Stimulated activated naive CD8-positive, alpha-beta T cell treated with anti-CD3 and anti-CD28 coated beads, Interleukin-15, Interleukin-2, amounts not matched to agents 100 ng/mL and 50 ng/mL, for 24 hours (primary cell): ENCODE results near the gene C1QTNF12.

Source experiments
- H3K27ac Mint-ChIP-seq: one replicate; pipeline ENCODE4 v1.8.0; 2021; ENCODE audit warnings: mild to moderate bottlenecking, mixed read lengths
- H3K27me3 Mint-ChIP-seq: one replicate; pipeline ENCODE4 v1.8.0; 2021; ENCODE audit warnings: mixed read lengths
- H3K36me3 Mint-ChIP-seq: one replicate; pipeline ENCODE4 v1.8.0; 2021; ENCODE audit warnings: low read depth, mixed read lengths
- H3K4me1 Mint-ChIP-seq: one replicate; pipeline ENCODE4 v1.8.0; 2021; ENCODE audit warnings: low read depth, mixed read lengths
- H3K4me3 Mint-ChIP-seq: one replicate; pipeline ENCODE4 v1.8.0; 2021; ENCODE audit warnings: mild to moderate bottlenecking, mixed read lengths
- H3K9me3 Mint-ChIP-seq: one replicate; pipeline ENCODE4 v1.8.0; 2021; ENCODE audit warnings: mixed read lengths

C1QTNF12 gene

DNA sequence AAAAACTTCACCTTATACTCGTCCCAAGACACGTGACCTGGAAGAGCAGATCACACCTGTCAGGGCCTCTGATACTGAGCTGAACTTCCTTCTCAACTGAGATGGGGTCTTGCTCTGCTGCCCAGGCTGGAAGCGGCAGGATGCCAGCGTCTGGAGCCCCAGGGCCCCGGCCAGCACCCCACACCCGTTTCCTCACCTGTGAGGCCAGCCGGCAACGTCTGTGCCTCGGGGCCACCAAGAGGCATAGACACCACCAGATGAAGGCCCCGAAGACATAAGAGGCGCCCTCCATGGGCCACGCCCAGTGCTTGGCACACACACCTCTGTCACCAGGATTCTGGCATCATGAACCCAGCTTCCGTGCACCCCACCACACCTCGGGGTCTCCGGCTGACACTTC is 23.2 kb downstream of the C1QTNF12 start:
- H3K4me3 Mint-ChIP-seq, result no peak overlapping the region
- no peaks in the 10 kb centered on the region for H3K9me3 Mint-ChIP-seq
- no peaks in the 10 kb centered on the region for H3K27me3 Mint-ChIP-seq
- peaks cover 11% of the 10 kb centered on the region for H3K4me1 Mint-ChIP-seq
- no peak overlapping the region for H3K27ac Mint-ChIP-seq
- peaks cover 47% of the 10 kb centered on the region for H3K36me3 Mint-ChIP-seq

DNA sequence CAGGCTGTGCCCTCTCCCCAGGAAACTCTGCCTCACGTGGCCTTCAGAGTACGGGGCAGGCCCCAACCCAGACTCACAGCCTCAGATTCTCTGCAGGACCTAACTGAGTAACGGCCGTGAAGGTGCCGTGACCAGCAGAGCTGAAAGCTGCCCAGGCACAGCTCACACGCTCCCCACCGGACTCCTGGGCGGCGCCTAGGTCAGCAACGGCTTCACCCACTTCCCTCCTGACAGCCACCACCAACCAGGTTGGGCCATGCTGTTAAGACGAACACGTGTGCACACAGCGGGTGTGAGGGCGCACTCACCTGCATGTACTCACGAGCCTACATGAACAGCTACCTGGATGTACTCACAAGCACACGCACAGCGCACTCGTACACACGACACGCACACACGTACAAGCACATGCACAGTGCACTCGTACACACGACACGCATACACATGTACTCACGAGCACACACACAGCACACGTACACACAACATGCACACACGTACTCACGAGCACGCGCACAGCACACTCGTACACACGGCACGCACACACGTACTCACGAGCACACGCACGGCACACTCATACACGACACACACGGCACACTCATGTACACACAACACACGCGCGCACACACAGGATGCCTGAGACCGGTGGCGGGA is 23.8 kb downstream of the C1QTNF12 start:
- no peaks in the 10 kb centered on the region for H3K9me3 Mint-ChIP-seq
- H3K27ac Mint-ChIP-seq, result no peak overlapping the region
- H3K4me1 Mint-ChIP-seq, result peaks cover 17% of the 10 kb centered on the region
- H3K36me3 Mint-ChIP-seq, result peaks cover 54% of the 10 kb centered on the region
- H3K27me3 Mint-ChIP-seq, result no peaks in the 10 kb centered on the region
- no peak overlapping the region for H3K4me3 Mint-ChIP-seq

DNA sequence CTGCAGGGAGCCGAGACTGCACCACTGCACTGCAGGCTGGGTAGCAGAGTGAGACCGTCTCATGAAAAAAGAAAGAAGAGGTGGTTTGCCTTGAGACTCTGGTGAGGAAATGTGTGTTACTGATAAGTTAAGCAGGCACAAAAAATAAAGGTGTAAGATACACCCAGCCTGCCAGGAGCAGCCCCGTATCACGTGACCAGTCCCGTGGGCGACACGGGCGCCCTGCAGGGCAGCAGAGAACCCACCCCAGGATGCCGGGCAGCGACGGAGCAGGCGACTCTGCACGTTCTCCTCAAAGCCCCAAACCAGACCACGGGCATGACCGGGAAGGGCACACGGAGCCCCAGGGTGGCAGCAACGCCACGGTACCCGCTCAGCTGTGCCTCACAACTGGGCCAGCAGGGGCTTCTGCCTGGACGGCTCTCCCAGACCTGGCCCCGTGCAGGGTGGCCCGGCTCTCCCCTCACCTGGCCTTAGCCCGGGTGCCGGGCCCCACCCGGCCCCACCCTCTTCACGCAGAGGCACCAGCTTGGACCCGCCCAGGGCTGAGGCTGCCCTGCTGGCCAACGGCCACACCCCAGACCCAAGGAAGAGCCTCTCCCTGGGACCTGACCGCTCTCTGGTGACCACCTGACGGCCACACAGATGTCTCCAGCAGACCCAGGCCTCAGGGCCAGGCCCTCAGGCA is 24.5 kb downstream of the C1QTNF12 start:
- Mint-ChIP-seq H3K9me3 (no peaks in the 10 kb centered on the region), H3K4me1 (peaks cover 21% of the 10 kb centered on the region), H3K36me3 (peaks cover 57% of the 10 kb centered on the region), H3K27ac (no peak overlapping the region), H3K27me3 (no peaks in the 10 kb centered on the region), H3K4me3 (no peak overlapping the region)

DNA sequence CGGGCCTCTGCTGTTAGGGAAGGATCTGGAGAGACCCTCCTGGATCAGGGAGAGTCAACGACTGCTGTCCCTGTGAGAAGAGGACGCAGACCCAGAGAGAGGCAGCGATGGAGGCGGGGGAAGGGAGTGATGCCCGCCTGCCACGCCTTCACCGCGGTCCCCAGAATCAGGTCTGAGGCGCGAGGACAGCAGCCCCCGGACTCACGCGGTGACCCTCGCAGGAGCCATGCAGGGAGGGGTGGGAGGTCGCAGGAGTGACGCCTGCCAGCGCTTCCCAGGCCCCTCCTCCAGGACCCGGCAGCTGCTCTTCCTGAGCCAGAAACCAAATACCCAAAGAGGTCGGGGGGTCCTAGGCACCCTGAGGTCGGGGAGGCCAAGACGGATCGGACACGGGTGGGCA is 26.3 kb downstream of the C1QTNF12 start:
- H3K4me3 Mint-ChIP-seq, result no peak overlapping the region

DNA sequence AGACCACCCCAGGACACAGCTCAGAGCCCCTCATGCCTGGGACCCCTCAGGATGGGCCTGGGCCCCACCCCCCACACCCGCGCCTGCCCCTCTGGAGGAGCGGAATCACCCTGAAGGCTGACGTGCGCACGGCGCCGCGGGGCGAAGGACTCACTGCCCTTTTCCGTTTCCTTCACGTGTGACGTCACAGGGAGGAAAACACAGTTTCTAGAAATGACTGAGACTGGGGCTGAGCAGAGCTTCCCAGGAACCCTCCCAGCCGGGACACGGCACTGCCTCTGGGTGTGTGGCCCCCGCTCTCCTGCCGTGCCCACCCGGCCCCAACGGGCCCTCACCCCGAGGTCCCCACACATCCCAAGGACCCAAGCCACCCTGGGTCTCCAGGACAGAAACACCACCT is 27.2 kb downstream of the C1QTNF12 start:
- Mint-ChIP-seq H3K9me3 (no peaks in the 10 kb centered on the region), H3K4me3 (no peak overlapping the region), H3K36me3 (peaks cover 48% of the 10 kb centered on the region), H3K27ac (no peak overlapping the region), H3K4me1 (peaks cover 42% of the 10 kb centered on the region), H3K27me3 (no peaks in the 10 kb centered on the region)

More for the DNA sequence above, 26.3 kb downstream of the C1QTNF12 start:
- no peaks in the 10 kb centered on the region for H3K9me3 Mint-ChIP-seq
- H3K27ac Mint-ChIP-seq, result no peak overlapping the region
- peaks cover 33% of the 10 kb centered on the region for H3K4me1 Mint-ChIP-seq
- no peaks in the 10 kb centered on the region for H3K27me3 Mint-ChIP-seq
- peaks cover 53% of the 10 kb centered on the region for H3K36me3 Mint-ChIP-seq

DNA sequence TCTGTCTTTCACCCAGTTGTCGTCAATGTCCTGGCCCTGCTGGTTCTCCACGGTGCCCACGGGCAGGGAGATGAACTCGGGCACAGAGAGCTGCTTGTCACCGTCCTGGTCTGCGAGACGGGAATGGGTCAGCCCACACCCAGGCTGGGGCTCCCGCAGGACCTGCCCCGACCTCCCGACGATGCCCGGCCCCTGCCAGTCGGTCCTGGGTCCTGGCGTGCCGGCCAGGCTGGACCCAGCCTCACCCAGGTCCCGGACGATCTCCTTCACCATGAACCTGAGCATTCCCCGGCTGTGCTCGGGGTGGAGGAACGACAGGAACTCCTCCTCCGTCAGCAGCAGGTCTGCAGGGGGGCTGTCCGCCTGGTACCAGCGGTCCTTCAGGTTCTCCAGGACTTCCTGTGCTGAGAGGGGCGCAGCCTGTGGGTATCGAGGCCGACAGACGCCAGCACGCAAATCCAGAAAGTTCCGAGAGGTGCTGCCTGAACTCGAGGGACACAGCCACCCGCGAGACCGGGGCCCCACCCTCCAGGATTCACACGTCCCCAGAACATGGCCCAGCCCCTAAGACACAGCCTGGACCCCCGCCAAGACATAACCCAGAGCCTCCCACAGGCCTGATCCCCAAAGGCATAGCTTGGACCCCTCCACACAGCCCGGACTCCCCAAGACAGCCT is 27.9 kb downstream of the C1QTNF12 start:
- Mint-ChIP-seq H3K4me1 (peaks cover 44% of the 10 kb centered on the region), H3K9me3 (no peaks in the 10 kb centered on the region), H3K4me3 (no peak overlapping the region), H3K36me3 (peaks cover 46% of the 10 kb centered on the region), H3K27ac (peak overlapping the region; percentile 58), H3K27me3 (no peaks in the 10 kb centered on the region)

DNA sequence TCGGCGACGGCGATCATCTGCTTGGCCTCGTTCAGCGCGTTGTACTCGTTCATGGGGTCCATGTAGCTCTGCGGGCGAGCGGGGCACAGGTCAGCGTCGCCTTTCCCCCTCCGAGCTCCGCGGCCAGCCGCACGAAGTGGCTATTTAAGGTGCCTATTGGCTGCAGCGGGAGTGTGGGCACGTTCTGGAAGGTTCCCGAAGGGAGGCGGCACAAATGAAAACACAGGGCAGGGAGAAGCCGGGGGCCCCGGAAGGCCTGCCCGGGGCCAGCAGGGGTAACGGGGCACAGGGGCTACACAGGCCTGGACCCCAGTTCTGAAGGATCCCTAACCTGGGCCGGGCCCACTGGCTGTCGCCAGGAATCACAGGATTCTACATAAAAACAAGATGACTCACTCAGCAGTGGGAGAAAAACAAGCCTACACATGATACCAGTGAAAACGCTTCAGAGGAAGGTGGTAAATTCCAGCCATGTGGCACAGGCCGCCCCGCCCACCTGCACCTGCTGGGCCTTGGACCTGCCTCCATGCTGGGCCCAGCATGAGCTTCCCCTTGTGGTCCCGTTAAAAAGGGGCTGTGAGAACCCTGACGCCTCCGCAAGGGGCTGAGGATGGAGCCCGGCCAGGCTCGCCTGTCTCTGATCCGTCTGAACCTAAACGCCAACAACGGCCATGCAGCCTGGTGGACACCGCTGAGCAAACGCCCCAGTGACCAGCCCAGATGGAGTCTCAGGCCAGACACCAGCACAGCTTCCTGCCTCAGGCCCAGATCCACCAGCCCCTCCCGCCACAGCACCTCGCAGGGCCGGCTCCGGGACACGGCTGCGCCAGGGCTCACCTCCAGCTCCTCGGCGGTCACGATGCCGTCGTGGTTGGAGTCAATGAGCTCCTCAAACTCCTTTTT is 28.6 kb downstream of the C1QTNF12 start:
- Mint-ChIP-seq H3K4me3 (no peak overlapping the region), H3K9me3 (no peaks in the 10 kb centered on the region), H3K4me1 (peaks cover 44% of the 10 kb centered on the region), H3K27me3 (no peaks in the 10 kb centered on the region), H3K27ac (peak overlapping the region; percentile 58), H3K36me3 (peaks cover 40% of the 10 kb centered on the region)

DNA sequence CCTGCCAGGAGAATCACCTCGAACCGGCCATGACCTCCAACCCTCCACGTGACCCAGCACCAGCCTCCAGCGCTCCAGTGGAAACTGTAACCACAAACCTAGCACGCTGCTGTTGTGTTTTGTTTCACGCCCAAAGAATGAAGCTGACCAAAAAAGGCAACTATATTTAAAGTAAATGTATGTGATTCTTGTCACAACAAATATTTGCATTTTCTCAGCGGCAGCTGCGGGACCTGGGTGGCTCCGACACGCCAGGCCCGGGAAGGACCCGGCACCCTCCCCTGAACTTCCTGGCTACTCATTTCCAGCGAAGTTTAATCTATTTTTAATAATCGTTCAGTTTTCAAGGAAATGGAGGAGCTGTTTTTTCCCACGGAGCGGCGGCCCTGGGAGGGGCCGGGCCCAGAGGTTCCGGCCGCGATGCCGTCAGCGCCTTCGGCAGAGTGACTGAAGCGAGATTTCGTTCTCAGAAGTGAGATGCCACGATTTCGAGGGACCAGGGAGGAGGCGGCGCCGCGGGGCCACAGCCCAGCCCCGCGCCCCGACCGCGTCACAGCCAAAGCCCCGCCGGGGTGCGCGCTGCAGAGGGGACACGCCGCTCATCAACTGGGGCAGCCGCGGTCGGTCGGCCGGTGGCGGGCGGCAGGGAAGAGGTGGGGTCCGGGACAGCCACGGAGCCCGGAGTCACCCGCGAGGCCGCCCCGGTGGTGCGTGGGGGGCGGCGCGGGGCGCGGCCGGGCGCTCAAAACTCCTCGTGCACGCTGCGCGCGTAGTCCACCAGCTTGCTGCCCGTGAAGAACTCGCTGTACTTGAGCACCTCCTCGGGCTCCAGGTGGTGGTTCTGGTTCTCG is 29.5 kb downstream of the C1QTNF12 start:
- peak overlapping the region; percentile 73 for H3K27ac Mint-ChIP-seq
- H3K4me3 Mint-ChIP-seq, result peak overlapping the region; percentile 28
- H3K36me3 Mint-ChIP-seq, result peaks cover 37% of the 10 kb centered on the region
- H3K4me1 Mint-ChIP-seq, result peaks cover 44% of the 10 kb centered on the region
- H3K27me3 Mint-ChIP-seq, result no peaks in the 10 kb centered on the region
- H3K9me3 Mint-ChIP-seq, result no peaks in the 10 kb centered on the region

DNA sequence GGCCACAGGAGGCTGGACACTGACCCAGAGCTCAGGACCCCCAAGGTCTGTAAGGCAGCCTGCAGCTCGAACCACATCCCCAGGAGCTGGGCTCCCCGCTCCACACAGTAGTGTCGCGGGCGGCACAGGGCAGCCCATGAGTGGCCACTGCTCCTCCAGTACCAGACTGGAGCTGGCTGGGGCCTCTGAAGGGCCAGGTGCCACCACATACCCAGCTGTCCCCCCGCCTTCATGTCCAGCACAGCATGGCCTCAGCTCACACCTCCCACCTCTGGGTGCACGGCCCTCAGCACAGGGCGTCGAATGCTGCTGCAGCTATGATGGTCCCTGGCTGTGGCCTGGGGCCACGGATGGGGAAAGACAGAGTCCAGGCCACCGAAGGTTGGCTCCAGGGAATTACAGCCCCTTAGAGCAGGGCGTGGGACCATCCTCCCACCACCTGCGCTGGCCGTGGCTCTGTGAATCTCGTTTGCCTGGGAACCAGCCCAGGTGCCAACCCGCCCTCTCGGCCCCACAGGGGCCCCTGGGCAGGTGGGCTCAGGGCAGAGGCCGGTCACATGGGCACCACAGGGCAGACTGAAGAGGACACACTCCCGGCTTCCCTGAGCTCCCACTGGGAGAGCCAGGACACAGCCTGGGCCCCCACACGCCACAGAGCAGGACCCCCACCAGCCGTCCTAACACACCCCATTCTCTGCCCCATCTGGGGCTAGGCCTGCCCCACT is 30.5 kb downstream of the C1QTNF12 start:
- Mint-ChIP-seq H3K4me3 (peak overlapping the region; percentile 28), H3K27me3 (no peaks in the 10 kb centered on the region), H3K9me3 (no peaks in the 10 kb centered on the region), H3K27ac (peak overlapping the region; percentile 73), H3K4me1 (peaks cover 44% of the 10 kb centered on the region), H3K36me3 (peaks cover 33% of the 10 kb centered on the region)

DNA sequence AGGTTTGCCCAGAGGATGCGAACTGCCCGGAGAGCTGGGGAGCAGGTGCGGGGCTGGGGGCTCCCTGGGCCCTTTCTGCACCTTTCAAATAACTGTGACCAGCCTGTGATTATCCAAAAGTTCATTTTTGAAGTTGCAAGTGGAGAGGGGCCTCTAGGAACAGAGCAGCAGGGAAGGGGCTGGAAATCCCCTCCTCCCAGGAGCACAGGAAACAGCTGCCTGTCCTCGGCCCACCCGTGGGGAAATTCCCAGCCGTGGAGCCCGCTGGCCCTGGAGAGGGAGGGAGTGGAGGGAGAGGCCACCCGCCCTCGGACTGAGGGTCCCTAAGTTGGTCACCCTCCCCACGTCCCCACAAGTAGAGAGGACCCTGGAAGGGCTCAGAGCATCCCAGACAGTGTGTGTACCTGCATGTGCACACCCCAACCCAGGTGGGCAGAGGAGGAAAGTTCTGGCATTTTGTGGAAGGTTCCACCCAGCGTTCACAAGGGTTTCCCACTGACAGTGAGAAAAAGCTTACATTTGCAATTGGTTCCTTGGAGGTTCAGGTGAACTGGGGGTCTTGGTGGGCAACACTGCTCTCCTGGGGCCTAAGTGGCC is 31.3 kb downstream of the C1QTNF12 start:
- Mint-ChIP-seq H3K9me3 (no peaks in the 10 kb centered on the region), H3K4me3 (peak overlapping the region; percentile 68), H3K4me1 (peaks cover 46% of the 10 kb centered on the region), H3K27ac (peak overlapping the region; percentile 72), H3K36me3 (peaks cover 29% of the 10 kb centered on the region), H3K27me3 (no peaks in the 10 kb centered on the region)

DNA sequence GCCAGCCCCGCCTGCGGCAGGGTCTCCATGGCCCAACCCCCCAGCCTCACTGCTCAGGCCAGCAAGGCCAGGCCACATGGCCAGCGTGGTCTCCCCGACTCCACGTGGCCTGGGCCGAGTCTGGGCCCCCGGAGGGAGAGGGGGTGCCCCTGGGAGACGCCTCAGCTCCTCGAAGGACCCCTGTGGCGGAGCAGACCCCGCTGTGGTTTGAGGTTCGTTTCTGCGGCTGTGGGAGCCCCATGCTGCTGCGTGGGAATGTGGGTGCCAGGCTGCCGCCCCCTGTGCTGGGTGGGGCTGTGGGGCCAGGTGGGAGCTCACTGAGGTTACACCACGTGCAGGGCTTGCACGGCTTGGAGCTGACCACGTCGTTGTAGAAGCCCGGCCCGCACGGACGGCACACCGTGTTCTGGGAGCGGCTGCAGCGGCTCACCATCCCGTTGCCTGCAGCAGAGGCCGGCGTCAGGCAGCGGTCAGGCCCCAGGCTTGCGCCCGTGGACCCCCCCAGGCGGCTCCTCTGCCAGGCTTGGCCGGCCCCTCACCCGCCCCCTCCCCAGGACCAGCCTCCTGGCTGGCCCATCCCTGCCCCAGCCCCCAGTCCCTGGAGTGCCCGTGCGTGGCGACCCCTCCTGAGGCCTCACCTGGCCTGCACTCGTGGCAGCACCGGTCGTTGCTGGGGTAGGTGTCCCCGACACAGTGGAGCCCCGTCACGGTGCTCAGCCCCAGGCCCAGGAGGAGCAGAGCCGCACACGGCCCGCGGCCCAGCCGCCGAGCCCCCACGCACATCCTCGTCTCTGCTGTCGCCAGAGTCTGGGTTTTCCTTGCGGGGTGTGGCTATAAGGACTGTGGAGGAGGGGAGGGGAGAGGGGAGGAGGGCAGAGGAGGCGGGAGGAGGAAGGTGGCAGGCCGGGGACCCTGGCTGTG is 32.9 kb downstream of the C1QTNF12 start, which contains the start of gene TNFRSF4:
TSS of gene TNFRSF4 (minus strand) at position 809 of the 921 bp plus-strand sequence. CDS start at position 783, 26 bp downstream.
- peaks cover 51% of the 10 kb centered on the region for H3K4me1 Mint-ChIP-seq
- H3K36me3 Mint-ChIP-seq, result peaks cover 29% of the 10 kb centered on the region
- H3K27me3 Mint-ChIP-seq, result no peaks in the 10 kb centered on the region
- H3K4me3 Mint-ChIP-seq, result peak within 1 kb of the TSS; percentile 72
- H3K27ac Mint-ChIP-seq, result peak within 1 kb of the TSS; percentile 72
- H3K9me3 Mint-ChIP-seq, result no peaks in the 10 kb centered on the region

DNA sequence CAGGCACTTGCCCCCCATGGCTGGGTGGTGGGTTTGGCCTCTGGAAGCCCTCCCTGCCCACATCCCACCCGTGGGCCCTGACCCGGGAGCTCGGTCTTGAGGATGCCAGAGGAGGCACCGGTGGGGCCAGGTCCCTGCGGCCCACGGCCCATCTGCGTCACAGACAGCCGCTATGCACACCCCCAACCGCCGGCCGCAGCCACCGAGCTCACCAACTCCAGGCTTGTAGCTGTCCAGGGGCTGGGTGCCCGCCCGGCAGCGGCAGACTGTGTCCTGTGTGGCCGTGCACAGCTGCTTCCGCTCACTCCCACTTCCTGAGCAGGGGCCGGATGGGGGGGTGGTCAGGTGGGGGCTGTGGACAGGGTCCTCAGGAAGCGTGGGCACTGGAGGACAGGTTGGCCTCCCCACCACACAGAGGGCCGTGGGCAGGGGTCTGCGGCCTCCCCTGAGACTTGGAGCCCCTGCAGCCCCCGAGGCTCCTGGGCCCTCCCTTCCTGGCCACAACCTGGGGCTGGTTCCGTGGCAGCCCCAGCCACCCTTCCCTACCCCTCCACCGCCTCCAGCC is 33.7 kb downstream of the C1QTNF12 start:
- Mint-ChIP-seq H3K4me1 (peaks cover 51% of the 10 kb centered on the region), H3K36me3 (peaks cover 21% of the 10 kb centered on the region), H3K27ac (no peak overlapping the region), H3K4me3 (peak overlapping the region; percentile 72), H3K27me3 (no peaks in the 10 kb centered on the region), H3K9me3 (no peaks in the 10 kb centered on the region)
